Lower leg skin (tissue), 3 donors: ENCODE measurements around the gene SLC8A1.

Source experiments
- POLR2A ChIP-seq, 2 donors: fragments of 450-650 bp; IDR thresholded peaks; one replicate each; pipeline ENCODE4 v1.6.1; 2016 to 2017; ENCODE audit warnings: antibody characterized with exemption in 2 of 2, mild to moderate bottlenecking in 1 of 2, moderate library complexity in 1 of 2
- TF ChIP-seq, protein P1 (sequence below), 3 donors: fragments of 450-650 bp; IDR thresholded peaks; one replicate each; pipeline ENCODE4 v1.5.1; 2016; ENCODE audit warnings: antibody characterized with exemption in 3 of 3, mild to moderate bottlenecking in 3 of 3, moderate library complexity in 2 of 3

DNA sequence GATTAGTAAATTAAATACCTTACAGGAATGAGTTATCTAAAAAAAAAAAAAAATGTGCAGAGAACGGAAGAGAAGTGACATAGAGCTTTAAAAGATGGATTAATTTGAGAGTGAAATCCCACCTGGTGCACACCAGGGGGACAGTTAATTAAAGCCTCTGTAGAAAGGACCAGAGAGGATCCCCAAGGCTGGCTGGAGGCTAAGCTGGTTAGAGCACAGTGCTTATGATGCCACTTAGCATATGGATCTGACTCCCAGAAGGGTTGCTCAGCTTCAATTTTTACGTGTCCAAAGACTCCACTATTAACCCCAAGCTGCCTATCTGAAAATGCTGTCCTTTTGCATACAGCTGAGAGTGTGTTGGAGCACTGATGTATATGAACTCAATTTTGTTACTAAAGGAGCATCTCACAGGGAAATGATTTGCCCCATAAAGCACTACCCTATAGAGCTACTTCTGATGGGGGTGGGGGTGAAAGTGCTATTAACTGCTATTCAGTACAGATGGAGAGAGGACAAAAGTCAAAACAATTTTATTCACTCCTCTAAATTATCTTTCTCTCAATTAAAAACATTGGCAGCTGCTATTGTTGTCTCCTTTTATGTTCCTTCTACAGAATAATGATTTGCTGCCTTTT is 15.2 kb upstream of the SLC8A1 start:
- TF ChIP-seq, protein P1, sequence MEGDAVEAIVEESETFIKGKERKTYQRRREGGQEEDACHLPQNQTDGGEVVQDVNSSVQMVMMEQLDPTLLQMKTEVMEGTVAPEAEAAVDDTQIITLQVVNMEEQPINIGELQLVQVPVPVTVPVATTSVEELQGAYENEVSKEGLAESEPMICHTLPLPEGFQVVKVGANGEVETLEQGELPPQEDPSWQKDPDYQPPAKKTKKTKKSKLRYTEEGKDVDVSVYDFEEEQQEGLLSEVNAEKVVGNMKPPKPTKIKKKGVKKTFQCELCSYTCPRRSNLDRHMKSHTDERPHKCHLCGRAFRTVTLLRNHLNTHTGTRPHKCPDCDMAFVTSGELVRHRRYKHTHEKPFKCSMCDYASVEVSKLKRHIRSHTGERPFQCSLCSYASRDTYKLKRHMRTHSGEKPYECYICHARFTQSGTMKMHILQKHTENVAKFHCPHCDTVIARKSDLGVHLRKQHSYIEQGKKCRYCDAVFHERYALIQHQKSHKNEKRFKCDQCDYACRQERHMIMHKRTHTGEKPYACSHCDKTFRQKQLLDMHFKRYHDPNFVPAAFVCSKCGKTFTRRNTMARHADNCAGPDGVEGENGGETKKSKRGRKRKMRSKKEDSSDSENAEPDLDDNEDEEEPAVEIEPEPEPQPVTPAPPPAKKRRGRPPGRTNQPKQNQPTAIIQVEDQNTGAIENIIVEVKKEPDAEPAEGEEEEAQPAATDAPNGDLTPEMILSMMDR (IDR thresholded peaks at IDR 0.05) = no peak
- TF ChIP-seq POLR2A (IDR thresholded peaks at IDR 0.05) = no peak
